Neural progenitor cell (in vitro differentiated cells): ENCODE measurements around the gene TOPBP1.

Source experiments
- CTCF ChIP-seq: fragments of 200-600 bp; sonication (generic); IDR thresholded peaks from 2 replicates; pipeline ENCODE4 v1.5.1; 2017; ENCODE audit warnings: antibody characterized with exemption, mild to moderate bottlenecking
- EZH2 ChIP-seq: fragments of 200-600 bp; sonication (generic); IDR thresholded peaks from 2 replicates; pipeline ENCODE4 v1.6.1; 2017; ENCODE audit warnings: antibody characterized with exemption, mild to moderate bottlenecking, moderate library complexity

- TF ChIP-seq CTCF: no peak
- TF ChIP-seq EZH2: no peak
Measured at GRCh38 chr3:133633439-133633838, 28.3 kb downstream of the TOPBP1 start.
